Kidney tubule cell (primary cell): Measurements from ENCODE around the gene TYW3.

ENCODE experiments used
- DNase-seq: peaks from one replicate; pipeline ENCODE4 v3.0.0-alpha.2; 2018; ENCODE audit warnings: low spot score

Gene TYW3

DNA sequence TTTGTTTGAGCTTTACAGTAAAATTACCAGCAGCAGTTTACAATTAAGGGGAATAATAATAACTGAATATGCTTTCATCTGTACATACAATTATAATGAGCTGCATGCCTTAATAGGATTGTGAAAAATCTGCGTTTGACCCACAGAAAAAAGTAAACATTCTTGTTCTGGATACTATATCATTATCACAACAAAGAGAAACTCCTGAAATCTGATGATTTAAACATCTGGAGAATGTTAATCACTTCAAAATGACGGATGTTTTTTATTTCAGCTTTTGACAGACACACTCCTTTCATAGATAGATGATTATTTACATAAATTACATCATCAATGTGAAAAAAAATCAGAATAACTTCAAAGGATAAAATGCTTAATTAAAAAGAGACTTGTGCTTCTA, 58.5 kb downstream of the TYW3 start:
- no peak for DNase-seq

DNA sequence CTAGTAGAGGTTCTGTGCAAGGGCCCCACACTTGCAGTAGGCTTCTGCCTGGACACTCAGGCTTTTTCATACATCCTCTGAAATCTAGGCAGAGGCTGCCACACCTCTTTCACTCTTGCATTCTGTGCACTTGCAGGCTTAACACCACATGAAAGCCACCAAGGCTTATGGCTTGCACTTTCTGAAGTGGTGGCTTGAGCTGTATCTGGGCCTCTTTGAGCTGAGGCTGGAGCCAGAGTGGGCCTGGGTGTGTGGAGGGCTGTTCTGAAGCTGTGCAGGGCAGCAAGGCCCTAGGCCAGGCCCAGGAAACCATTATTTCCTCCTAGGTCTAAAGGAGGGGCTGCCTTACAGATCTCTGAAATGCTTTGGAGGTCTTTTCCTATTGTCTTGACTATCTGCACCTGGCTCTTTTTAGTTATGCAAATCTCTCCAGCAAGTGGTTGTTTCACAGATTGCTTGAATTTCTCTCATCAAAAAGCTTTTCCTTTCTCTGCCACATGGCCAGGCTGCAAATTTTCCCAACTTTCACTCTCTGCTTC, 66.2 kb downstream of the TYW3 start:
- DNase-seq: no peak

DNA sequence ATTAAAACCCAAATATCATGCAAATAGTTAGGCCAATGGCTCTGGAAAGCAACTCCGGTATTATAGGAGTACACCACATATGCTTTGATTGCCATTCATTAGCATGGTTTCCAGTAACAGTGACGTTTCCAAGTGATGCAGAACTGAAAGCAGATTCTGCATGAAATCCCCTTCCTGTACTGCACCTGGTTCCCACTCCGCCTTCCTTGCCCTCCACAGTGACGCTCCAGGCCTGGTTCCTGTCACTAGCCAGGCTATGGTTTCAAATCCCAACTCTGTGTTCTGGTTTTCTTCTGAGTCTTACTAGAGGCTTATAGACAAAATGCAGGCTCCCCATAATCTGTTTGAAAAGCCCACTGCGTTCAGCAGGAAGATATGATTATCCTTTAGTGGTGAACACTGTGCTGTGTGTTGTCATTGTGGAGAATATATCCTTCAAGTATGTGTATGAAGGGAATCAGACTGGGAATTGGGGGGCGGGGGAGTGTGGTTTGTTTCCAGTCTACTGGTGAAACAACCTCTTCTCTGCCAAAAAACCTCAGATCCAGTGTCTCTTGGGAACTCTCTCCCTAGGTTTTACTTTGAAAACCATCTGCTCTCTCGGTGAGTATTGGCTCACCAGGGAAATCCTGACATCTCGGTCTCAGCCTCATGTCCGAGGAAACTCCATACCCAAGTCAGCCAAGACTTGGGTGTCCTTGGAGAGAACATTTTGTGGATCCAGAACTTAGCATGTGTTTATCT, 78.7 kb downstream of the TYW3 start:
- DNase-seq: no peak

DNA sequence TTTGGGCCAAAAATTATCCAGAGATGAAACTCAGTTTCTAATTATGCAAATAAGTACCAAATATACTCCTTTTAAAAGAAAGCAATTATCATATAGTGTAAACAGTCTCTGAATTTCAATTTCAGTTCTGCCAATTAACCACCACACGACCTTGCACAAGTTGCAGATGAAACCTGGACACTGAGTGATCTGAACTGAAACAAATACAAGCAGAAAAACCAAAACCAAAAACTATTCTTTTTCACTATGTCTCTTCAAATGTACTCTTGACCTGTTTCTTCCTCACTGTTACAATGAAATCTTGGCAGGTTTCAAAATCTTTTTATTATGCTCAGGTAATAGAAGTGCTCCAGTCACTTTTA, 79.2 kb downstream of the TYW3 start:
- no peak for DNase-seq
